Measurements from ENCODE around the gene MRC2. TPM values are rescaled to one million over a fixed set of nuclear protein-coding genes. Genes with fewer than 3 reads are reported as not detected.

The MRC2 gene
- polyA plus RNA-seq, 1 of the 3 experiments (the other 2 are of a cell fraction), result 213 TPM

GRCh38 chr17:62619417-62620155, 7.9 kb upstream of the MRC2 start:
- Histone ChIP-seq H3K79me2 (ENCODE audit: insufficient read depth) (no peaks in the 10 kb centered on the region), H3K4me1 (ENCODE audit: control insufficient read depth in 1 of 2, insufficient read depth in 2 of 2, low read depth in 1 of 2, low read length in 1 of 2) (no peaks in the 10 kb centered on the region; a peak in 2 of 4 replicates), H3K36me3 (replicated peaks in 1 of 2; ENCODE audit: control insufficient read depth in 1 of 2, insufficient read depth in 2 of 2, low read length in 1 of 2) (peaks cover 15 to 23% of the 10 kb centered on the region in 2 experiments), H4K20me1 (ENCODE audit: insufficient read depth) (no peaks in the 10 kb centered on the region), H3K4me3 (ENCODE audit: low read depth in 2 of 2, low read length in 1 of 2) (no peak overlapping the region), H3K27ac (ENCODE audit: low read depth in 2 of 2, low read length in 1 of 2) (no peak overlapping the region), H3K9ac (no peak overlapping the region), H3K9me2 (no peaks in the 10 kb centered on the region), H3K4me2 (no peak overlapping the region), H3K9me3 (no peaks in the 10 kb centered on the region), H3K27me3 (ENCODE audit: insufficient read depth) (no peaks in the 10 kb centered on the region), H2AFZ (ENCODE audit: low read depth) (no peak overlapping the region), H3F3A (replicated peaks; ENCODE audit: insufficient read depth) (no peaks in the 10 kb centered on the region)
- DNase-seq, result no peak
- POLR2A ChIA-PET, result interaction anchor here (1.9 kb wide), 1 partner anchor 9 kb away, joined by 8 read pairs; no protein-coding TSS in a partner anchor
- no peak for TF ChIP-seq EZH2phosphoT487 (IDR thresholded peaks at IDR 0.05; ENCODE audit: borderline replicate concordance, low read depth)
- no peak for TF ChIP-seq FOXM1 (IDR thresholded peaks at IDR 0.05; ENCODE audit: low read depth)
- TF ChIP-seq FOSL2 (IDR thresholded peaks at IDR 0.05; ENCODE audit: borderline replicate concordance, low read depth), result no peak
- TF ChIP-seq CHD2 (IDR thresholded peaks at IDR 0.05; ENCODE audit: low read length, partially characterized antibody), result no peak
- no peak for TF ChIP-seq REST (IDR thresholded peaks at IDR 0.05; ENCODE audit: low read depth, low read length)
- no peak for TF ChIP-seq IRF3 (IDR thresholded peaks at IDR 0.05; ENCODE audit: low read depth, low read length)
- no peak for TF ChIP-seq CTCF (IDR thresholded peaks at IDR 0.05)
- TF ChIP-seq GATA2 (CRISPR knock-in tag; IDR thresholded peaks at IDR 0.05), result no peak
- TF ChIP-seq FOXJ3 (CRISPR knock-in tag; IDR thresholded peaks at IDR 0.05), result no peak
- TF ChIP-seq SIN3A (IDR thresholded peaks at IDR 0.05; ENCODE audit: borderline replicate concordance, low read depth, low read length), result no peak
- no peak for TF ChIP-seq RXRA (IDR thresholded peaks at IDR 0.05; ENCODE audit: borderline replicate concordance, low read depth)
- no peak for TF ChIP-seq JUND (IDR thresholded peaks at IDR 0.05)
- no peak for TF ChIP-seq RFX5 (IDR thresholded peaks at IDR 0.05; ENCODE audit: low read length)
- TF ChIP-seq NFIC (IDR thresholded peaks at IDR 0.05; ENCODE audit: borderline replicate concordance), result no peak
- CTCF ChIA-PET, result interaction anchor here (1.1 to 1.6 kb wide), 2 partner anchors 13 to 84 kb away, joined by 3 read pairs; no protein-coding TSS in a partner anchor
- 96% methylated on average over 10 of the region's 10 CpGs for WGBS (ENCODE audit: low lambda C conversion rate)

Measured in SK-N-SH (cell line).